ENCODE measurements around the gene TGFB1.

- TF ChIP-seq EGR1 (IDR thresholded peaks at IDR 0.05; ENCODE audit: low read depth in 2 of 2) (no peak), GABPA (IDR thresholded peaks at IDR 0.05 in 1 of 2, conservative IDR thresholded peaks at IDR 0.05 in 1 of 2) (no peak), CTCF (IDR thresholded peaks at IDR 0.05; ENCODE audit: low read depth, low read length, missing input control) (no peak), YY1 (IDR thresholded peaks at IDR 0.05) (no peak), ATF3 (IDR thresholded peaks at IDR 0.05) (no peak), FOXA1 (IDR thresholded peaks at IDR 0.05) (no peak), TAF1 (conservative IDR thresholded peaks at IDR 0.05) (no peak), NR2F2 (IDR thresholded peaks at IDR 0.05) (no peak), JUND (IDR thresholded peaks at IDR 0.05) (no peak), HNF4G (IDR thresholded peaks at IDR 0.05) (no peak), SP1 (IDR thresholded peaks at IDR 0.05) (no peak)
- TF ChIP-seq, protein P1, sequence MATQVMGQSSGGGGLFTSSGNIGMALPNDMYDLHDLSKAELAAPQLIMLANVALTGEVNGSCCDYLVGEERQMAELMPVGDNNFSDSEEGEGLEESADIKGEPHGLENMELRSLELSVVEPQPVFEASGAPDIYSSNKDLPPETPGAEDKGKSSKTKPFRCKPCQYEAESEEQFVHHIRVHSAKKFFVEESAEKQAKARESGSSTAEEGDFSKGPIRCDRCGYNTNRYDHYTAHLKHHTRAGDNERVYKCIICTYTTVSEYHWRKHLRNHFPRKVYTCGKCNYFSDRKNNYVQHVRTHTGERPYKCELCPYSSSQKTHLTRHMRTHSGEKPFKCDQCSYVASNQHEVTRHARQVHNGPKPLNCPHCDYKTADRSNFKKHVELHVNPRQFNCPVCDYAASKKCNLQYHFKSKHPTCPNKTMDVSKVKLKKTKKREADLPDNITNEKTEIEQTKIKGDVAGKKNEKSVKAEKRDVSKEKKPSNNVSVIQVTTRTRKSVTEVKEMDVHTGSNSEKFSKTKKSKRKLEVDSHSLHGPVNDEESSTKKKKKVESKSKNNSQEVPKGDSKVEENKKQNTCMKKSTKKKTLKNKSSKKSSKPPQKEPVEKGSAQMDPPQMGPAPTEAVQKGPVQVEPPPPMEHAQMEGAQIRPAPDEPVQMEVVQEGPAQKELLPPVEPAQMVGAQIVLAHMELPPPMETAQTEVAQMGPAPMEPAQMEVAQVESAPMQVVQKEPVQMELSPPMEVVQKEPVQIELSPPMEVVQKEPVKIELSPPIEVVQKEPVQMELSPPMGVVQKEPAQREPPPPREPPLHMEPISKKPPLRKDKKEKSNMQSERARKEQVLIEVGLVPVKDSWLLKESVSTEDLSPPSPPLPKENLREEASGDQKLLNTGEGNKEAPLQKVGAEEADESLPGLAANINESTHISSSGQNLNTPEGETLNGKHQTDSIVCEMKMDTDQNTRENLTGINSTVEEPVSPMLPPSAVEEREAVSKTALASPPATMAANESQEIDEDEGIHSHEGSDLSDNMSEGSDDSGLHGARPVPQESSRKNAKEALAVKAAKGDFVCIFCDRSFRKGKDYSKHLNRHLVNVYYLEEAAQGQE (IDR thresholded peaks at IDR 0.05), result no peak
- TF ChIP-seq, protein P2, sequence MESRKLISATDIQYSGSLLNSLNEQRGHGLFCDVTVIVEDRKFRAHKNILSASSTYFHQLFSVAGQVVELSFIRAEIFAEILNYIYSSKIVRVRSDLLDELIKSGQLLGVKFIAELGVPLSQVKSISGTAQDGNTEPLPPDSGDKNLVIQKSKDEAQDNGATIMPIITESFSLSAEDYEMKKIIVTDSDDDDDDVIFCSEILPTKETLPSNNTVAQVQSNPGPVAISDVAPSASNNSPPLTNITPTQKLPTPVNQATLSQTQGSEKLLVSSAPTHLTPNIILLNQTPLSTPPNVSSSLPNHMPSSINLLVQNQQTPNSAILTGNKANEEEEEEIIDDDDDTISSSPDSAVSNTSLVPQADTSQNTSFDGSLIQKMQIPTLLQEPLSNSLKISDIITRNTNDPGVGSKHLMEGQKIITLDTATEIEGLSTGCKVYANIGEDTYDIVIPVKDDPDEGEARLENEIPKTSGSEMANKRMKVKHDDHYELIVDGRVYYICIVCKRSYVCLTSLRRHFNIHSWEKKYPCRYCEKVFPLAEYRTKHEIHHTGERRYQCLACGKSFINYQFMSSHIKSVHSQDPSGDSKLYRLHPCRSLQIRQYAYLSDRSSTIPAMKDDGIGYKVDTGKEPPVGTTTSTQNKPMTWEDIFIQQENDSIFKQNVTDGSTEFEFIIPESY (IDR thresholded peaks at IDR 0.05), result no peak
- TF ChIP-seq, protein P3, sequence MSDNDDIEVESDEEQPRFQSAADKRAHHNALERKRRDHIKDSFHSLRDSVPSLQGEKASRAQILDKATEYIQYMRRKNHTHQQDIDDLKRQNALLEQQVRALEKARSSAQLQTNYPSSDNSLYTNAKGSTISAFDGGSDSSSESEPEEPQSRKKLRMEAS (IDR thresholded peaks at IDR 0.05), result no peak
These were observed 28.1 kb downstream of the TGFB1 start for GRCh38 chr19:41325640-41325946.
